ENCODE measurements around the gene CYP2C18.
"Not testable (repeated sequence)": the region's sequence is repeated elsewhere in the genome, so short reads cannot be mapped to it uniquely, and the experiment has no call there.

Gene CYP2C18

DNA sequence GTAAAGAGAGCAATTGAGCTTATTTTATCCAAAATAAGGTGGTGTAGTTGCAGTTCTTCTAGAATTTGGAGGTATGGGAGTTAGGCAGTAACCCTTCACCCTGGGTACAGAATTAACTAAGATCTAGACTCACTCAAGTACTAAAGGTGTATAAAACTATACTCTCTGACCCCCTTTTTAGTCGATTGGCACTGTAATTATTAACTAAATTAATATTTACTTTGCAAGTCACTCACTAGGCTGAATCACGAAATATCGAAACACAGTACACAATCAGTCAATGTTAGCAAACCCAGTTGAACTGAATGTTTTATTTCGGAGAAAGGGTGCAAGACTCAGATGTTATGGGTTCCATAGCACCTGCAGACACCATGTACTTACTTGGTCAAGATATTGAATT is 64.3 kb downstream of the CYP2C18 start:
- DNase-seq = no peak

DNA sequence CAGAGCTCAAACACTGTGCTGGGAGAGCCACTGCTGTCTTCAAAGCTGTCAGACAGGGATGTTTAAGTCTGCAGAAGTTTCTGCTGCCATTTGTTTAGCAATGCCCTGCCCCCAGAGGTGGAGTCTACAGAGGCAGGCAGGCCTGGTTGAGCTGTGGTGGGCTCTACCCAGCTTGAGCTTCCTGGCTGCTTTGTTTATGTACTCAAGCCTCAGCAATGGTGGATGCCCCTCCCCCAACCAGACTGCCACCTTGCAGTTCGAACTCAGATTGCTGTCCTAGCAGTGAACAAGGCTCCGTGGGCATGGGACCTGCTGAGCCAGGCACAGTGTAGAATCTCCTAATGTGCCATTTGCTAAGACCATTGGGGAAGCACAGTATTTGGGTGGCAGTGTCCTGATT is 74.4 kb downstream of the CYP2C18 start:
- DNase-seq = no peak

DNA sequence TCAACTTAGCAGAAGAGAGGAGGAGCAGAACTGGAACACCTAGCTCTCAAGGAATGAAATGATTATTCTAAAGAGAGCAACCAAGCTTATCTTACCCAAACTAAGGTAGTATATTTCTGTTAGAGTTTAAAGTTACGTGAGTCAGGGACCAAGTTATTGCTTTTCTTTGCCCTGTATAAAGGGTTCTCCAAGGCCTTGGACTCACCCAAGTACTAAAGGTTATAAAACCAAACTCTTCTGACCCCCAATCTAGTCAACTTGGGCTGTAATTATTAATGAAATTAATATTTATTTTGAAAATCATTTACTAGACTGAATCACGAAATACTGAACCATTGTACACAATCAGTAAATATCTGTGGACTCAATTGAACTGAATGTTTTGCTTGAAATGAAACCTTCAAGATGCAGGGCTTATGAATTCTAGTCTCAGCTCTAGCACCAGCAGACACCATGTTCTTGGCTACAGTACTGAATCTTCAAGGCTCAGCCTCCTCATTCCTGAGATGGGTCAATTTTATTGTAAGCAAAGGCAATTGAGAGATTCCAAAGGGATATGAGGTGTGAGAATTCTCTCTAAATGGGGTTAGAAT is 77.2 kb downstream of the CYP2C18 start:
- no peak for DNase-seq

GRCh38 chr10:94762393-94762792 is 78.9 kb downstream of the CYP2C18 start, which contains the start of gene CYP2C19:
Gene CYP2C19 (plus strand): TSS chr10:94762681. CDS start chr10:94762706, 25 bp downstream.
- no peak for DNase-seq

- DNase-seq = not testable (repeated sequence)
Measured at GRCh38 chr10:94775425-94775824, 91.9 kb downstream of the CYP2C18 start.

DNA sequence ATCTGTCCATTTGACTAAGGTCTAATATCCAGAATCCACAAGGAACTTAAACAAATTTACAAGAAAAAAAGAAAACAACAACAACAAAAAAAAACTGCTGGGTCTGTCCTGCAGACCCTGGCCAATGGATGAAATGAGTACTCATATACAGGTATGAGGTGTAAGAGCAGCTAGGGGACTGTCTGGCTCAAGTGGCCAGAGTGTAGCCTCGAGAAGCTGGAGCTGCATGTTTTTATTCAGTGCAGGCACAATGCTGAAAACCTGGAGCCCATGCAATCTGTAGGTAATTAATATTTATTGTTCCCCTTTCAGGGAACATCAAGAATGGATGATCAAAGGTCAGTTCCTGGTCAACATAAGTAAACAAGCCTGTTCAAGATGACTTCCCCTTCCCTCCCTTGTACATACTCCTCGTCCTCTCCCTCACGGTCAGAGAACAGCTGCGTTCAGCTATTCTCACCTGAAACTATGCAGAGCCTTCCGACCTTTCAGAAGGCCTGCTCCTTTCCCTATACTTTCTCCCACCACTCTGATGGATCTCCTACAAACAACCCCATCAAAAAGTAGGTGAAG is 94.4 kb downstream of the CYP2C18 start:
- DNase-seq = no peak

GRCh38 chr10:94780844-94781243 is 97.3 kb downstream of the CYP2C18 start:
- DNase-seq = no peak

- DNase-seq = no peak
Measured at GRCh38 chr10:94784256-94784655, 100.7 kb downstream of the CYP2C18 start.

GRCh38 chr10:94785211-94785610 is 101.7 kb downstream of the CYP2C18 start:
- no peak for DNase-seq

Measured in eye (tissue), 1 donor.